H1 (cell line): ENCODE measurements around the gene PTPN5. TPM values are rescaled to one million over a fixed set of nuclear protein-coding genes. Genes with fewer than 3 reads are reported as not detected.

Source experiments
- CTCF ChIP-seq, 3 experiments: IDR thresholded peaks; 1 replicate in 2 of 3; 2 replicates in 1 of 3; pipeline versions ENCODE4 v1.5.1 to v1.6.1; 2011; ENCODE audit warnings: low read length in 3 of 3, mild to moderate bottlenecking in 3 of 3, inconsistent platforms in 2 of 3, low read depth in 1 of 3, moderate library complexity in 1 of 3; ENCODE audit not compliant: insufficient read depth in 1 of 3; ENCODE audit errors: control extremely low read depth in 1 of 3
- EZH2 ChIP-seq: fragments of 200-600 bp; sonication (generic); IDR thresholded peaks from 2 replicates; pipeline ENCODE4 v1.7.1; 2012; ENCODE audit warnings: low read depth, mild to moderate bottlenecking, moderate library complexity, low read length, inconsistent platforms; ENCODE audit not compliant: severe bottlenecking
- FOSL1 ChIP-seq: IDR thresholded peaks from 2 replicates; pipeline ENCODE4 v1.6.1; 2011; ENCODE audit warnings: mild to moderate bottlenecking, low read depth, low read length, moderate library complexity; ENCODE audit not compliant: insufficient read depth
- GTF2F1 ChIP-seq: IDR thresholded peaks from 2 replicates; pipeline ENCODE4 v1.6.1; 2012; ENCODE audit warnings: low read depth, low read length, improper control_type of control experiment, borderline replicate concordance
- HDAC6 ChIP-seq: IDR thresholded peaks from one replicate; pipeline ENCODE4 v1.7.1; 2012; ENCODE audit warnings: low read depth, mild to moderate bottlenecking, inconsistent platforms, low read length, moderate library complexity
- POLR2AphosphoS5 ChIP-seq: IDR thresholded peaks from 2 replicates; pipeline ENCODE4 v1.6.1; 2011; ENCODE audit warnings: low read depth, low read length
- SIN3A ChIP-seq, 2 experiments: IDR thresholded peaks in 1 of 2; conservative IDR thresholded peaks in 1 of 2; 2 replicates each; pipeline ENCODE4 v1.6.1; 2011 to 2012; ENCODE audit warnings: low read length in 2 of 2, improper control_type of control experiment in 1 of 2, low read depth in 1 of 2, mild to moderate bottlenecking in 1 of 2
- SIRT6 ChIP-seq: IDR thresholded peaks from one replicate; pipeline ENCODE4 v1.7.1; 2012; ENCODE audit warnings: low read length, inconsistent platforms
- polyA plus RNA-seq, 7 experiments: library from polyadenylated mRNA; depleted of rRNA in 3 of 7; stranded (reverse) in 5 of 7; unstranded in 2 of 7; fragments of >200 nt in 5 of 7; fragments of 200-250 nt in 2 of 7; gene quantifications; 1 replicate in 5 of 7; 2 replicates in 1 of 7; 4 replicates in 1 of 7; pipeline versions ENCODE4 v1.2.1 to v1.2.3, GENCODE V29; 2011 to 2013; ENCODE audit warnings: missing spikeins in 2 of 7, mixed read lengths in 2 of 7
- total RNA-seq: library from RNA; stranded (reverse); fragmentation: NEBNext Ultra II Directional; extraction: Animal tissue kit (Norgen Biotek cat#: 25700); gene quantifications from 2 replicates; pipeline ENCODE4 v1.2.1, GENCODE V29; 2021

Gene PTPN5
- total and polyA plus RNA-seq, 2 of the 8 experiments (the other 6 are each of a cell fraction or from before 2014, with no cell fraction given): 8.4 to 12.9 TPM

GRCh38 chr11:18704045-18704645, 87.5 kb downstream of the PTPN5 start (continued):
- no peak for TF ChIP-seq CTCF (IDR thresholded peaks at IDR 0.05; ENCODE audit: control extremely low read depth in 1 of 3, insufficient read depth in 1 of 3, low read depth in 1 of 3, low read length in 3 of 3)
- TF ChIP-seq SIN3A (conservative IDR thresholded peaks at IDR 0.05 in 1 of 2, IDR thresholded peaks at IDR 0.05 in 1 of 2; ENCODE audit: low read depth in 1 of 2, low read length in 2 of 2): no peak
- no peak for TF ChIP-seq EZH2
- no peak for TF ChIP-seq POLR2AphosphoS5
- TF ChIP-seq GTF2F1: no peak
- TF ChIP-seq SIRT6: no peak
- TF ChIP-seq HDAC6: no peak
- no peak for TF ChIP-seq FOSL1
- TF ChIP-seq, all 59 proteins: peak for 0
